Esophagus muscularis mucosa (tissue), 4 donors: Measurements from ENCODE around the gene KRT15. TPM values are rescaled to one million over a fixed set of nuclear protein-coding genes. Genes with fewer than 3 reads are reported as not detected.

Experiments used
- DNase-seq: peaks from one replicate; pipeline ENCODE4 v3.0.0-alpha.2; 2017; ENCODE audit errors: extremely low spot score
- H3K27ac ChIP-seq, 4 donors: fragments of 200-600 bp; sonication (generic); replicated peaks in 1 of 4; 1 replicate in 3 of 4; 2 replicates in 1 of 4; pipeline ENCODE4 v1.5.1; 2016 to 2019; ENCODE audit warnings: mild to moderate bottlenecking in 1 of 4
- H3K27me3 ChIP-seq, 4 donors: fragments of 200-600 bp; sonication (generic); one replicate each; pipeline versions ENCODE4 v1.5.1 to v1.6.0; 2016 to 2019
- H3K36me3 ChIP-seq, 4 donors: fragments of 200-600 bp; sonication (generic); one replicate each; pipeline ENCODE4 v1.5.1; 2016 to 2019
- H3K4me1 ChIP-seq, 4 donors: fragments of 200-600 bp; sonication (generic); one replicate each; pipeline ENCODE4 v1.5.1; 2016 to 2019
- H3K4me3 ChIP-seq, 4 donors: fragments of 200-600 bp; sonication (generic); 1 replicate in 2 of 4; 2 replicates in 2 of 4; pipeline ENCODE4 v1.5.1; 2016 to 2019; ENCODE audit warnings: mild to moderate bottlenecking in 4 of 4, moderate library complexity in 1 of 4
- H3K9me3 ChIP-seq, 4 donors: fragments of 200-600 bp; sonication (generic); 1 replicate in 3 of 4; 2 replicates in 1 of 4; pipeline ENCODE4 v1.5.1; 2016 to 2019
- EP300 ChIP-seq: sonication (generic); formaldehyde crosslinking; IDR thresholded peaks from one replicate; pipeline ENCODE4 v1.6.1; 2017; ENCODE audit warnings: antibody characterized with exemption
- POLR2A ChIP-seq: fragments of 450-650 bp; IDR thresholded peaks from one replicate; pipeline ENCODE4 v1.6.1; 2017; ENCODE audit warnings: antibody characterized with exemption, moderate library complexity, mild to moderate bottlenecking, low read depth
- POLR2AphosphoS5 ChIP-seq, 2 donors: sonication (generic); formaldehyde crosslinking; IDR thresholded peaks; one replicate each; pipeline ENCODE4 v1.6.1; 2017; ENCODE audit warnings: antibody characterized with exemption in 2 of 2
- WGBS: methylation state at CpG from one replicate; pipeline ENCODE4 v1.1.5; 2018; 5-methylcytosine and 5-hydroxymethylcytosine counted together
- intact Hi-C: fragments of 100-400 bp; cut with DNase I; formaldehyde crosslinking; loops from one replicate; pipeline ENCODE4 v1.15.1; 2023
- total RNA-seq, 4 donors: library from RNA; depleted of rRNA; stranded (reverse); fragments of >200 nt; gene quantifications; one replicate each; pipeline versions ENCODE4 v1.1.0 to v1.2.1, GENCODE V29; 2016
- TF ChIP-seq, protein P1 (sequence below), 3 experiments: fragments of 200-600 bp in 2 of 3; fragments of 450-650 bp in 1 of 3; sonication (generic) in 2 of 3; IDR thresholded peaks; one replicate each; pipeline ENCODE4 v1.5.1; 2017 to 2019; ENCODE audit warnings: antibody characterized with exemption in 3 of 3, mild to moderate bottlenecking in 2 of 3, moderate library complexity in 1 of 3

The KRT15 gene
- total RNA-seq, 4 donors from 2014 or later, result 3.3 TPM; not detected in 3

DNA sequence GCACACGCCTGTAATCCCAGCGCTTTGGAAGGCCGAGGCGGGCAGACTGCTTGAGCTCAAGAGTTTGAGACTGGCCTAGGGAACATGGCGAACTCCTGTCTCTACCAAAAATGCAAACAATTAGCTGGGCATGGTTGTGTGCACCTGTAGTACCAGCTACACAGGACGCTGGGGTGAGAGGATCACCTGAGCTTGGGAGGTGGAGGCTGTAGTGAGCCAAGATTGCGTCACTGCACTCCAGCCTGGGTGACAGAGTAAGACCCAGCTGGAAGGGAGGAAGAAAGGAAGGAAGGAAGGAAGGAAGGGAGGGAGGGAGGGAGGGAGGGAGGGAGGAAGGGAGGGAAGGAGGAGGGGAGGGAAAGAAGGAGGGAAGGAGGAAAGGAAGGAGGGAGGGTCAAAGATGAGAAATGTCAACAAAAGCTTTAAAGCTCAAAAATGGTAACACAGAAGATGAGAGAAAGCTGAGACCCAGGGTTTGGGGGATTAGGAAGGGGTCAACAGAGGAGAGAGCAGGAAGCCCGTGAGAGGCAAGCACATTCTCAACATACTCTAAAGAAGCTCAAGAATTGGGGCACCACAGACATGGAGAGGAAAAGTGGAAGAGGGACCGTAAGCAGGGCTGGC, 14.4 kb upstream of the KRT15 start:
- Histone ChIP-seq H3K27me3 (peaks cover 0 to 44% (median 8%) of the 10 kb centered on the region in 4 donors), H3K27ac (no peak overlapping the region), H3K4me1 (peaks cover 3 to 6% (median 4%) of the 10 kb centered on the region in 4 donors), H3K4me3 (no peak overlapping the region), H3K9me3 (no peaks in the 10 kb centered on the region), H3K36me3 (no peaks in the 10 kb centered on the region)
- no peak for DNase-seq
- TF ChIP-seq POLR2A (no peak), POLR2AphosphoS5 (IDR thresholded peaks at IDR 0.05) (no peak), EP300 (no peak)
- TF ChIP-seq, protein P1, sequence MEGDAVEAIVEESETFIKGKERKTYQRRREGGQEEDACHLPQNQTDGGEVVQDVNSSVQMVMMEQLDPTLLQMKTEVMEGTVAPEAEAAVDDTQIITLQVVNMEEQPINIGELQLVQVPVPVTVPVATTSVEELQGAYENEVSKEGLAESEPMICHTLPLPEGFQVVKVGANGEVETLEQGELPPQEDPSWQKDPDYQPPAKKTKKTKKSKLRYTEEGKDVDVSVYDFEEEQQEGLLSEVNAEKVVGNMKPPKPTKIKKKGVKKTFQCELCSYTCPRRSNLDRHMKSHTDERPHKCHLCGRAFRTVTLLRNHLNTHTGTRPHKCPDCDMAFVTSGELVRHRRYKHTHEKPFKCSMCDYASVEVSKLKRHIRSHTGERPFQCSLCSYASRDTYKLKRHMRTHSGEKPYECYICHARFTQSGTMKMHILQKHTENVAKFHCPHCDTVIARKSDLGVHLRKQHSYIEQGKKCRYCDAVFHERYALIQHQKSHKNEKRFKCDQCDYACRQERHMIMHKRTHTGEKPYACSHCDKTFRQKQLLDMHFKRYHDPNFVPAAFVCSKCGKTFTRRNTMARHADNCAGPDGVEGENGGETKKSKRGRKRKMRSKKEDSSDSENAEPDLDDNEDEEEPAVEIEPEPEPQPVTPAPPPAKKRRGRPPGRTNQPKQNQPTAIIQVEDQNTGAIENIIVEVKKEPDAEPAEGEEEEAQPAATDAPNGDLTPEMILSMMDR (IDR thresholded peaks at IDR 0.05), result no peak
- WGBS, result 86% methylated on average over 9 of the region's 9 CpGs
- intact Hi-C loops, result no loop called here

GRCh38 chr17:41531993-41532392, 13.3 kb upstream of the KRT15 start:
- Histone ChIP-seq H3K27me3 (peaks cover 0 to 54% (median 18%) of the 10 kb centered on the region in 4 donors), H3K9me3 (no peaks in the 10 kb centered on the region), H3K36me3 (no peaks in the 10 kb centered on the region), H3K27ac (no peak overlapping the region), H3K4me3 (no peak overlapping the region), H3K4me1 (peaks cover 8 to 16% (median 12%) of the 10 kb centered on the region in 4 donors)
- WGBS, result 82% methylated on average over 1 of the region's 1 CpG
- TF ChIP-seq, protein P1 (IDR thresholded peaks at IDR 0.05), result no peak
- no peak for TF ChIP-seq POLR2A
- no peak for TF ChIP-seq POLR2AphosphoS5 (IDR thresholded peaks at IDR 0.05)
- TF ChIP-seq EP300, result no peak
- no peak for DNase-seq
- intact Hi-C loops, result no loop called here

DNA sequence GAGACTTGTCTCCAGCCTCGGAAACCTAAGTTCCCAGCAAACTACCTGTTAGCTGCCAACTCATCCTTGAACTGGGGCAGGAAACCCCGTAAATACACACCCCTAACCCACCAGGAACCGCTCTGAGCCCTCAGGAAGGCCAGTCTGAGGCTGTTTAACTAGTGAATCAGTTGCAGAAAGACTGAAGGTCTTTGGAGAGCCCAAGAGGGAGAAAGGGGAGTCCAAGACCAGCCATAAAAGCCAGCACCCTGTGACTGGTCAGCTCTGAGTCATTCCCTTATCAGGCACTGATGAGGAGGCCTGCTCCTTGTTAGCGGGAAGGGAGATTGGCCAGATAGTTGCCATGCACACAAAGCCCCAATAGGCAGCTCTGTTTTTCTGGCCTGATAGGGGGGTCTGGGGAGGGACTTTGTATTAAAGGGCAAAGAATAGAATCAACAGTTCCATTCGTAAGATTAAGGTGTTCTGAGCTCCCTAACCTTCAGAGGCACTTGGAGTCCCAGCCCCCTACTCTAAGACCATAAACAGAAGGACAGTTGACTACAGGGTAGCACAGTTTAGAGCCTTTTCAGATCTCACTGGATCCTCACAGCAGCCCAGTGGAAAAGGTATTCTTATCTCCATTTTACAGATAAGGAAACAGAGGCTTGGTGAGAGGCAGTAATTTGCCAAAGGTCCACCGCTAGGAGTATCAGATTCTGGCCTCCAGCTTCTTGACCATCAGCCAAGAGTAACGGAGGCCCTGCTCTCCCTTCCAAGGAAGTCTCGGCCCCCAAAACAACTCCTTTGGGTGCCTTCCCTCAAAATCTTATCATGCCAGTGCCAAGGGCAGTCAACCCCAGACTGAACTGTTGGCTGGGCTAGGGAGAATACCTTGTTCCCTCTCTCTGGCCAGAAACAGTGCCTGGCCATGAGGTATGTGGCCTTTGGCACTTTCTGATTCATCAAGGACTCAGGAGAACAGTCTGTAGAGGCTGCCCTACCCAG, 11.7 kb upstream of the KRT15 start:
- WGBS, result 86% methylated on average over 7 of the region's 8 CpGs

GRCh38 chr17:41529491-41529915, 10.8 kb upstream of the KRT15 start:
- intact Hi-C loops, result no loop called here
- DNase-seq, result no peak
- peaks cover 0 to 54% (median 21%) of the 10 kb centered on the region in 4 donors for H3K27me3 ChIP-seq
- no peak overlapping the region for H3K4me3 ChIP-seq
- 79% methylated on average over 5 of the region's 5 CpGs for WGBS
- no peaks in the 10 kb centered on the region for H3K9me3 ChIP-seq
- H3K27ac ChIP-seq, result no peak overlapping the region
- H3K36me3 ChIP-seq, result no peaks in the 10 kb centered on the region
- H3K4me1 ChIP-seq, result peaks cover 8 to 16% (median 12%) of the 10 kb centered on the region in 4 donors
- TF ChIP-seq POLR2A (no peak), POLR2AphosphoS5 (IDR thresholded peaks at IDR 0.05) (no peak), EP300 (no peak)
- TF ChIP-seq, protein P1 (IDR thresholded peaks at IDR 0.05), result no peak

More for the DNA sequence above, 11.7 kb upstream of the KRT15 start:
- H3K4me1 ChIP-seq, result peaks cover 8 to 16% (median 12%) of the 10 kb centered on the region in 4 donors
- intact Hi-C loops, result no loop called here
- peaks cover 0 to 54% (median 21%) of the 10 kb centered on the region in 4 donors for H3K27me3 ChIP-seq
- no peak overlapping the region for H3K27ac ChIP-seq
- no peaks in the 10 kb centered on the region for H3K36me3 ChIP-seq
- H3K9me3 ChIP-seq, result no peaks in the 10 kb centered on the region
- no peak overlapping the region for H3K4me3 ChIP-seq
- DNase-seq, result no peak
- TF ChIP-seq POLR2AphosphoS5 (IDR thresholded peaks at IDR 0.05) (no peak), POLR2A (no peak), EP300 (no peak)
- TF ChIP-seq, protein P1 (IDR thresholded peaks at IDR 0.05), result no peak
